ENCODE results near the gene KCNQ1OT1.

KCNQ1OT1 gene

GRCh38 chr11:2740275-2740940, 40.6 kb upstream of the KCNQ1OT1 start:
- Mint-ChIP-seq H3K27me3 (no peaks in the 10 kb centered on the region), H3K4me3 (no peak overlapping the region), H3K4me1 (ENCODE audit: low read depth) (no peaks in the 10 kb centered on the region), H3K9me3 (ENCODE audit: low read depth) (no peaks in the 10 kb centered on the region), H3K36me3 (no peaks in the 10 kb centered on the region), H3K27ac (no peak overlapping the region)

GRCh38 chr11:2739531-2740274, 39.9 kb upstream of the KCNQ1OT1 start:
- Mint-ChIP-seq H3K36me3 (no peaks in the 10 kb centered on the region), H3K27ac (no peak overlapping the region), H3K4me3 (no peak overlapping the region), H3K27me3 (no peaks in the 10 kb centered on the region), H3K4me1 (ENCODE audit: low read depth) (no peaks in the 10 kb centered on the region), H3K9me3 (ENCODE audit: low read depth) (no peaks in the 10 kb centered on the region)

DNA sequence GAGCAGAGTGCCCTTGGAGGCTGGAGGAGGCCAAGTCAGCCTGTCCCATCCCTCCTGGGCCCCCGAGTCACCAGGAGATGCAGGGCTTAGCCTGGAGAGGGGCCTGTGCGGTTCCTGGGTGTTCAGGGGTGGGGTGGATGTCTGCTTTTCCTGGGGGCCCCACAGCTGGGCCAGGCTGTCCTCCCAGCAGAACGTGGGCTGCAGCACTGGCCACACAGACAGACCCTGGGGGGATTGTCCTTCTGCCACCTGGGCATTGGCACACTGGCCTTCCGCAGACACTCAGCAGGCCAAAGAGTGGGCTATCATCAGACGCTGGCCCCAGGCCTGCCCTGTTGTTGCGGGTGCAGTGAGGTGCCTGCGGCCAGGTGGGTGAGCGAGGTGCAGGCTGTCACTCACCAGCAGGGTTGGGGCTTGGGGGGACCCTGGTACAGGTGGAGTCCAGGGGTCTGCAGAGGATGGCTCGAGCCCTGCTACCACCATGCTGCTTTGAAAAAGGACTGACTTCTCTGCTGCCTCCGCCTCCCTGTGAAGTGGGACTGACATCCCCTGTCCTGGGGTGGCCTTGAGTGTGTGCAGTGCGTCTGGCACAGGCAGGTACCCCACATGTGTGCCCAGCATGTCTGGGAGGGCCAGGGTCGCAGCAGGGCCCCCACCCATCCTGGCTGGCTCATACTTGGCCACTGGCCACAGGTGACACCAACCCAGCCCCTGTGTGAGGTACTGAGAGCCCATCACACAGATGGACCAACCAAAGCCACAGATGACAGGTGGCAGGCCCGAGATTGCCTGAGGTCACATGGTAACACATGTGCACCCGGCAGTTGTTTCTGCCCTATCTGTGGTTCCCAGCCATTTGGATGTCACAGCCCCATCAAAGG, 39.0 kb upstream of the KCNQ1OT1 start:
- no peaks in the 10 kb centered on the region for H3K9me3 Mint-ChIP-seq (ENCODE audit: low read depth)
- H3K27me3 Mint-ChIP-seq, result no peaks in the 10 kb centered on the region
- no peaks in the 10 kb centered on the region for H3K4me1 Mint-ChIP-seq (ENCODE audit: low read depth)
- no peak overlapping the region for H3K4me3 Mint-ChIP-seq
- no peaks in the 10 kb centered on the region for H3K36me3 Mint-ChIP-seq
- no peak overlapping the region for H3K27ac Mint-ChIP-seq

DNA sequence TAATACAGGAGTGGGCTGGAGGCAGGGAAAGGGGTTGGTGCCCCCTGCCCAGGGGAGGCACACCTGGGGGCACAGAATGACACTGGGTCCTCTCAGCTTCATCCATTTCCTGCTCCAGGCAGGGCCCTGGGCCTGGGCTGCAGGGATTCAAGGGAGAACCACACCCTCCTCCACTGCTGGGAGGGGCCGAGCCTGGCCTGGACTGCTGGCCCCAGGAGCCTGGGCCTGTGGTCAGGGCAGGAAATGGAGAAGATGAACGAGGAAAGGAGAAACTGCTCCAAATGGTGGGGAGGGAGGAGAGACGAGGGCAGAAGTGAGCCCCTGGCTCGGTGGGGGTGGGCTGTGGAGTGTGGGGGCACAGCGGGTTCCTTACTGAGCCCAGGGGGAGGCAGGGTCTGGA, 38.1 kb upstream of the KCNQ1OT1 start:
- H3K4me1 Mint-ChIP-seq (ENCODE audit: low read depth), result no peaks in the 10 kb centered on the region
- H3K27me3 Mint-ChIP-seq, result no peaks in the 10 kb centered on the region
- H3K27ac Mint-ChIP-seq, result no peak overlapping the region
- no peaks in the 10 kb centered on the region for H3K9me3 Mint-ChIP-seq (ENCODE audit: low read depth)
- H3K36me3 Mint-ChIP-seq, result no peaks in the 10 kb centered on the region
- no peak overlapping the region for H3K4me3 Mint-ChIP-seq

GRCh38 chr11:2737226-2737590, 37.4 kb upstream of the KCNQ1OT1 start:
- Mint-ChIP-seq H3K9me3 (ENCODE audit: low read depth) (no peaks in the 10 kb centered on the region), H3K4me1 (ENCODE audit: low read depth) (no peaks in the 10 kb centered on the region), H3K36me3 (no peaks in the 10 kb centered on the region), H3K27ac (no peak overlapping the region), H3K27me3 (no peaks in the 10 kb centered on the region), H3K4me3 (no peak overlapping the region)

DNA sequence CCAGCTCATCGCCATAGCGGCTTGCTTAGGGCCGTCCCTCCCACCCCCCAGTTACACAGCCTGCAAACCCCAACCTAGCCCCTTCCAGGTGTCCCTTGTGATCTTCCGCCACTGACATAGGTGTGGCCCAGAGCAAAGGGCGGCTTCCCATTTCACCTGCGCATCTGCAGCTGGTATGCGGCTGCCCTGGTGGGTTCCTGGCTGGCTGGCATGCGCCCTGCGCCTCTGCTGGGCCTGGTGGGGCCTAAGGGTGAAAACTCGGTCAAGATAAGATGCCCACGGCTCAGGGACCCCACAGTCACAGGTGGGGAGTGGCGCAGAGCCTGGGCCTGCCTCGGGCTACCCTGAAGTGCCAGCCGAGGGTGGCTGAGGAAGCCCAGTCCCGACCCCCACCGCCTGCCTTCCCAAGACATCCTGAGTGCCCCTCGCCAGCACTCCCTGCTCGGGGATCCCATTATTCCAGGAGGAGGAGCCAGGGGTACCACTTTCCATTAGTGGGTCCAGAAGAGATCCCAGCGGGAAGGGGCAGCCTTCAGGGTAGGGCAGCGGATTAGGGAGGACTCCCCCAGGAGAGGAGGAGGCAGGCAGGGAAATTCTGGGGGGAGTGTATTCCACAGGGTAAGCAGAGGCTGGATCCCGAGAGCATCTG, 36.9 kb upstream of the KCNQ1OT1 start:
- Mint-ChIP-seq H3K36me3 (no peaks in the 10 kb centered on the region), H3K27ac (no peak overlapping the region), H3K4me3 (no peak overlapping the region), H3K27me3 (no peaks in the 10 kb centered on the region), H3K4me1 (ENCODE audit: low read depth) (no peaks in the 10 kb centered on the region), H3K9me3 (ENCODE audit: low read depth) (no peaks in the 10 kb centered on the region)

- Mint-ChIP-seq H3K27ac (no peak overlapping the region), H3K27me3 (no peaks in the 10 kb centered on the region), H3K9me3 (ENCODE audit: low read depth) (no peaks in the 10 kb centered on the region), H3K4me1 (ENCODE audit: low read depth) (no peaks in the 10 kb centered on the region), H3K4me3 (no peak overlapping the region), H3K36me3 (no peaks in the 10 kb centered on the region)
Measured at GRCh38 chr11:2735053-2735589, 35.3 kb upstream of the KCNQ1OT1 start.

GRCh38 chr11:2734181-2735052, 34.6 kb upstream of the KCNQ1OT1 start:
- no peak overlapping the region for H3K27ac Mint-ChIP-seq
- no peaks in the 10 kb centered on the region for H3K4me1 Mint-ChIP-seq (ENCODE audit: low read depth)
- no peaks in the 10 kb centered on the region for H3K9me3 Mint-ChIP-seq (ENCODE audit: low read depth)
- no peaks in the 10 kb centered on the region for H3K27me3 Mint-ChIP-seq
- H3K36me3 Mint-ChIP-seq, result no peaks in the 10 kb centered on the region
- no peak overlapping the region for H3K4me3 Mint-ChIP-seq

DNA sequence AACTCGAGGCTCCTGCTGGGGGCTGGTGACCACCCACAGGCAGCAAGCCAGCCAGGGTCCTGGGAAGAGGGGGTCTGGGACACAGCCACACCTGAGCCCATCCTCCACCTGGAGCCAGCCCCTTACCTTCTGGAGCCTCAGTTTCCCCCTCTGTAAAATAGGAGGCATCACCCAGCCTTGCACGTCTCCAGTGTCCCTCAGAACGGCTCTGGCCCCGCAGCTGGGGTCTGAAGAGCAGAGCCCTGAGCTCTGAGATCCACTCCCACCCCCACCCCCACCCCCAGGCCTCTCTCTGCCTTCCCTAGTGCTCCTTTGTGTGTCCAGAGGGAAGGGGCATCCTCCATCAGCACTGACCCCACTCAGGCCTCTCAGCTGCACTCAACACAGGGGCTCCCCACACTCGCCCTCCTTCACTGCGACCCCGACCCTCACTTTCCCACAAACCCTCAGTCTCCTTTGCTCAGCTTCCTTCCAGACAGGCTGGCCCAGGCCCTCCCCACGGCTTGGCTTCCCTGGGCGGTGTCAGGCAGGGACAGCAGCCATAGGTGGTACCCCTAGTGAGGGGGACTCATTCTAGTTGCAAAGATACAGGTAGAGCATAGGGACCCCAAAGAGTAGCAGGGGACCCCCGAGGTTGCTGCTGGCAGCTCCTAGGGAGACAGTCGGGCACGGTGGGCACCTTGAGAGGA, 33.3 kb upstream of the KCNQ1OT1 start:
- Mint-ChIP-seq H3K36me3 (no peaks in the 10 kb centered on the region), H3K4me1 (ENCODE audit: low read depth) (no peaks in the 10 kb centered on the region)

DNA sequence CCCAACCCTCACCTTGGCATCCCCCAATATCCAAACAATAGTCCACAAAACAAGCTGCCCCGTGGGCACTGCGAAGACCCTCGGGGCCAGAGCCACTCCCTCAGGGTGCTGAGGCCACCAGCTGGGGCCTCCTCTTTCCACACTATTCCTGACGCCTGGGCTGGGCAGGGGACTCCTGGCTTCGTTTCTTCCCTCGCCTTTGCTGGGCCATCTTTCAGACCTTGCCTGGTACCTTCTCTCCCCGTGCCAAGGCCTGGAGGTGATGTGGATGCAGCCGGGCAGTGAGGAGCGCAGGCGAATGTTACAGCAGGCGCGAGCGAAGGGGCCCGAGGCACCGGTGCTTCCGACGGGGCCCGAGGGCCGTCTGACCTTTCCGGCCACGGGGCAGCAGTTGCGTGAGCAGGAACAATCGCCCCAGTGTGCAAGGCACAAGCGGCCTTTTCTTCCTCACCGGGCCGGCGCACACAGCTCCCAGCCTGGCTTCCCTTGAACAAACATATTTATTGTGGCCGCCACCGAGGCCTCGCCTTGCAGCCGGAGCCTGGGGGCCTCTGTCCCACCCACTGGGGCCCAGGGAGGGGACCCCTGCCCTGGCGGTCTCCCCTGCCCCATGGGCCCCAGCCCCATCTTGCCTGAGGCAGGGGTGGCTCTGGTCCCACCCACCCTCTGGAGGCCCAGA, 32.6 kb upstream of the KCNQ1OT1 start:
- H3K36me3 Mint-ChIP-seq, result no peaks in the 10 kb centered on the region
- no peak overlapping the region for H3K27ac Mint-ChIP-seq
- no peak overlapping the region for H3K4me3 Mint-ChIP-seq
- no peaks in the 10 kb centered on the region for H3K27me3 Mint-ChIP-seq
- no peaks in the 10 kb centered on the region for H3K9me3 Mint-ChIP-seq (ENCODE audit: low read depth)
- no peaks in the 10 kb centered on the region for H3K4me1 Mint-ChIP-seq (ENCODE audit: low read depth)

More for the DNA sequence above, 33.3 kb upstream of the KCNQ1OT1 start:
- Mint-ChIP-seq H3K4me3 (no peak overlapping the region), H3K9me3 (ENCODE audit: low read depth) (no peaks in the 10 kb centered on the region), H3K27ac (no peak overlapping the region), H3K27me3 (no peaks in the 10 kb centered on the region)

GRCh38 chr11:2731130-2732125, 31.6 kb upstream of the KCNQ1OT1 start:
- H3K36me3 Mint-ChIP-seq, result no peaks in the 10 kb centered on the region

More at GRCh38 chr11:2731130-2732125, 31.6 kb upstream of the KCNQ1OT1 start:
- no peaks in the 10 kb centered on the region for H3K9me3 Mint-ChIP-seq (ENCODE audit: low read depth)
- no peaks in the 10 kb centered on the region for H3K4me1 Mint-ChIP-seq (ENCODE audit: low read depth)
- no peak overlapping the region for H3K27ac Mint-ChIP-seq
- no peak overlapping the region for H3K4me3 Mint-ChIP-seq
- no peaks in the 10 kb centered on the region for H3K27me3 Mint-ChIP-seq

Data from activated naive CD8-positive, alpha-beta T cell (primary cell).